GM21526 (cell line): ENCODE data around the gene TSHZ1.

Source experiments
- ATAC-seq: cut with Tn5 transposase; IDR thresholded peaks from one replicate; pipeline ENCODE4 v1.9.1; 2021; ENCODE audit warnings: moderate library complexity; ENCODE audit not compliant: unreplicated experiment, low FRiP score

TSHZ1 gene

DNA sequence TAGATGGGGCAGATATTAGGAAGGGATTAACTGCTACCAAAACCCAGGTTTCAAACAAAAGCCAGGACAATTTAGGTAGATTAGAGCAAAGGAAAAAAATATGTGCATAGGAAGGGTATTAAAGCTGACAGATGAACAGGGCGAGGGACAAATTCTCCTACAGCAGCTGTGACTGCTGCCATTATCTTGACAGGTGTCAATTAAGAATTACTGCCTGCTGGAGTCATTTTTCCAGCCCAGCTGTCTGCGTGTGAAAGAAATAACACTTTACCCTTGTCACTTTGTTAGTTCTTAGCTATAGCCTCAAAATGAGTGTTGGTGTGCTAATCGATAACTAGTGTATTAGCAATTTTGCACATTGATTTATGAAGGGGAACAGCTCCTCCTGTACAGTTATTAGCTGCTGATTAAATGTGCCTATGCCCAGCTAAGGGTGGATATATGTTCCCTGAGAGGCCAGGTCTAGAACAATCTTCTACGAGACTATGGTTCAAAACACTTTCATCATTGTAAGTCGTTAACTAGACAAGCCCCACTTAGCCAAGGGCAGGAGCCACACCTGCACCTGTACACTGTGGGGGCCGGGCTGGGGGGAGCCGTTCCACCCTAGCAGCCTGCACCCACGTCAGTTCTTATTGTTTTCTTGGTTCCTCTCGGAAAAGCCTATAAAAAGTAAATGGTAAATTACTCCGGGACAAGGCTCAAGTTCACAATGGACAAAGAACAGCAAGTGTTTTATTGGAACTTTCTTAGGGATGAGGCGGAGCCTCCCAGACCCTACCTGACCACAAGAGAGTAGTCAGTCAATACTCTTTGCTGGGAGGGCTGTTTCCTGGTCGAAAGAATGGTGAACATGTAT is 7.7 kb downstream of the TSHZ1 start:
- no peak for ATAC-seq

DNA sequence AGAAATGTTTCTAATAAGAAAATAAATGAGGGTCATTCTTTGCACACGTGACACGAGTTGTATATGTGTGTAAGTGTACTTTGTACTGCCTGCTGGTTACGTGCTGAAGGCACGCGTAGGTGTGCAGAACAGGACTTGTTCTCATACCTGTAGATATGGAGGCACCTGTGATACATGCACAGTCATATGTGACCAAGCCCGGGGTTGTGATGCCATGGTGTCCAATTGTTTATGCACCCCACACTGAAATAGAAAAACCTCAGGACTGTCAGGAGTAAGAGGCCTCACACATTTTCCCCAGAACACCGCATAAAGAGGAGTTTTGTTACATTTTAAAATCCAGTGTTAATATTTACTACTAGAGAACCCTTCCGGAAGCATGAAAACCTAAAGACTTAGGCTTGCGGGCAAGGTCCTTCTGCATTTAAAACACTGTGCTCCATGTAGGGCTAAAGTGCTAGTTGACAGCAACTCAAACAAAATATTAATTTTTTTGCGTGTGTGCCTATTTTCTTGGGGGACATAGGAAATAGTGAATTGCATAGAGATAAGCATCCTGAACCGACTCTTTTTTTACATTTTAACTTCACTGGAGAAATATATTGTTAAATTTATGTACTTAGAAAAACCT is 9.3 kb downstream of the TSHZ1 start:
- ATAC-seq: no peak

DNA sequence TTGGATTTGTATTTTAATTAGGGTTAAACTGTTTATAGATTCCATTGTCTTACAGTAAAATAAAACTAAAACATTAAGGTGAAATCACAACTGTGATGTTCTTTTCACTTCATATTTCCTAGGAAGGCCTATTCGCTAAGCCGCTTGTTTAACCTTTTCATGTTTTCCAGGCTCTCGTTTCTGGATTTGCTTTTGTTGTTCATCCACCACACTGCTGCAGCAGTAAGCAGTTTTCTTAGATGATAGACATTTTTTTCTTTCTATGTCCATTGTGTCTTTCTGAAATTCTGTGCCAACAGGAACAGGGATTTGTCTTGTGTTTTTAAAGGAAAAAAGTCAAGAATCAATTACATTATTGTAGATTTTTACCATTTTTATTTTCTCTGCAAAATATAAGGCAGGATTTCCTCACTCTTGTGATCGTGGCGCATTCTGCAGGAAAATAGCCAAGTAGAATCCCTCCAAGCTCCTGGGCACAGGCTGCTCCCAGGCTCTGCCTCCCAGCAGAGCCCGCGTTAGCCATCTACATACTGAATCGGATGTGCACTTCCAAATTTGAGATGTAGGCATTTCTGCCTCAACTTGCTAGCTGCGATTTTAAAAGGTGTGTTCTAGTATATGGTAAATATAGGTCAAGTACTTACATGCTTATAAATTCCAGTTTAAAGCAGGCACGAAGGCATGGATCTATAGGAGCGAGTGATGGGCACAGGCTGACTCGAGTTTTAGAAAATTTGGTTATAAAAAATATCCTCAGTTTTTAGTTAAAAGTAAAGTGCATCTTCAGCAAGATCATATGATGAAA is 10.2 kb downstream of the TSHZ1 start:
- ATAC-seq: no peak

DNA sequence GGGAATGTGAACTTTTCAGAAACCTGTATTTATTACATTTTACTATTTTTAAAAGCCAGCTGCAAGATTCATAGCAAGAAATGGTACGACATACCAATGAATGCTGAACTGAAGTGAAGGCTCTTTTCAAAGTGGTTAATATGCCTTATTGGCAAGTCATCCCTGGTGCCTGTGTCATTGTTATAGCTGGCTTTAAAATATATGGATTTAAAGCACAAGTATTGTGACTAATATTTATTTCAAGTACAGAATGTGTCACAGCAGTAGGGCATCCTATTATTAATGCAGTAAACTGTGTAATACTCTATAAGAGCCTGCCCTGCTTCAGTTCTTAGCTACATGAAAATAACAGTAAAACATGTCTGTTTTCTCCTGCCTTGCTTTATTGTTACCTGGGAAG is 10.8 kb downstream of the TSHZ1 start:
- ATAC-seq: no peak

DNA sequence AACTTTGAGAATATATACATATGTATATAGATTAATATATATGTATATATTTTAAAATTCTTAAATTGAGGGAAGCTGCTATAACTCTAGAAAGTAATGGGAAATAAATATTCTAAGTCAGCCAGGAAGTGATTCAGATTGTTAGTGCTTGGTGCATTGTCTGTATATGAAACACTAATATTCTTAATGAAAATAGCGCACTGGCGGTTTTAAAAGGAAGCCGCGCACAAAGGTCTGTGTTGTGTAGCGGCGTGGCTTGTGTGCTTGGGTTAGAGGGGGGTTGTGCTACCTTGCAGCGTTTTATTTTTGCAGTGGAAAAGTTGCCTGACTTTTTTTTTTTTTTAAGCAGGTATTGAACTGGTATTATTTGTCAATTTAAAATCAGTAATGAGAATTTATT is 11.3 kb downstream of the TSHZ1 start:
- ATAC-seq: no peak

DNA sequence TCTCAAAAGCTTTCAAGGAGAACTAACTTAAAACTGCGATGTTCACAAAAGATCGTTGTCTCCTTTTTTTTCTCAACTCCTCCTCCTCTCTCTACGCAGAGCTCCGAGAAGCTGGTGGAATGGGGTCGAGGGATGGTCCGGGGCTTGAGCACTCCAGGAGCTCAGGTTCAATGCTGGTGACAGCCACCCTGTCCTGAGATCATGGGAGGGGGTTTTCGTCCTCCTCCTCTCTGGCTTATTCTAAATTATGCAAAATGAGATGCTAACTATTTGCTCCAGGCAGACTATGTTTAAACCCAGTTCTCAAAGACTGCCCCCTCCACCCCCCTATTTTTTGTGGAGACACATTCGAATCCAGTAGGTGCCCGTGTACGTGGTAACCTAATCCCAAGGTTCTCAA is 11.8 kb downstream of the TSHZ1 start:
- ATAC-seq: no peak

DNA sequence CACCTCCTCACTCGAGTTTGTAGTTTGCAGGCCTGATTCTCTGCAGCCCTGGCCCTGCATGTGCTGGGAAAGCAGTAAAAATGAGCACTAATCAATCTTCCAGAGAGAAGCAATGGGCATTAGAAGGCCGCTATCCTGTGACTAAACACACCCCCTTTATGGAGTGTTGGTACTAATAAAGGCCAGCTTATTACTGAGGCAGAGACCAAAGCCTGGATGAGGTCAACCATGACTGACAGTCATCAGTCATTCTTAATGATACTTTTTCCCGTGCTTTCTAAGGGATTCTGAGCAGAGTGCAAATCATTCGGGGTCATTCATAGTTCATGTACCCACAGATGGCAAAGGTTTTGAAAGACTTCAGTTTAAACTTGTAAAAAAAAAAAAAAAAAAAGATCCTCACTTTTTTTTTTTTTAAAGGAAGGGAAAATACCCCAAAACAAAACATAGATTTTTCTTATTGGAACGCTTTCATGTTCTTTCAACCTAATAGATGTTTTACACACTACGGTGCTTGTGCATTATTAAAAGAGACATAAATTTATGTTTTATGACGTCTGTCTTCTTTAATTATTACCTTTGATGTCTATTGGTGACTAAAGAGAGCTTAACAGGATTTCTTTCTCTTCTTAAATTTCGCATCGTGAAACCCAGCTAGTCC is 13.2 kb downstream of the TSHZ1 start:
- ATAC-seq: no peak

DNA sequence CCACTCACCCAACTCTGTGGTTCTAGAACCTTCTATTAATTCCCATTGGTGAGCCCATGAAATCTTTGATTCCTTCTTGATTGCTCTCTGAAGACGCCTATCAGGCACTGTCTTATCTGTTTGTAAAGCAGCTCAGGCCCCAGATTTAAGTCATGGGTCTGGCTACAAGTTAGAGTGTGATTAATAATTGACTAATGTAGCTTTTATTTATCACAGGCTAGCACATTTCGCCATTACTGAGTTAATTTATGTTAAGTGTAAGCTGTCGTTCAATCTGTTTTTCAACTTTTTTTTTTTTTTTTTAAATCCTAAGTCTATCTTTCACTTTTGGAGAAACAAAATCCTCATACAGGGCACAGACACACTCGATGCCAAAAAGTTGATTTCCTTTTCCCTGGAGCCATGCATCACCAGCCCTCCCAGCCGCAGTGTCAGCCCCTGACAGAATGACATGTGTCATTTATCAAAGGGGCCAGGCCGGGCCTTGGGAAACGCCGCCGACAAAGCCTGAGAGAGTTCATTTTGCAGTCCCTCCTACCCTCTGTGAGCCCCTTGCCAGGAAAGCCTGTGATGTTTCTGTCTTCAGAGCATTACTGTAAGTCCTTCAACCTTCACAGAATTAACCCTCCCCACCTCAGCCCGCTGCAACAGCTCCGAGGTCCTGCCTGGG is 15.8 kb downstream of the TSHZ1 start:
- ATAC-seq: no peak

DNA sequence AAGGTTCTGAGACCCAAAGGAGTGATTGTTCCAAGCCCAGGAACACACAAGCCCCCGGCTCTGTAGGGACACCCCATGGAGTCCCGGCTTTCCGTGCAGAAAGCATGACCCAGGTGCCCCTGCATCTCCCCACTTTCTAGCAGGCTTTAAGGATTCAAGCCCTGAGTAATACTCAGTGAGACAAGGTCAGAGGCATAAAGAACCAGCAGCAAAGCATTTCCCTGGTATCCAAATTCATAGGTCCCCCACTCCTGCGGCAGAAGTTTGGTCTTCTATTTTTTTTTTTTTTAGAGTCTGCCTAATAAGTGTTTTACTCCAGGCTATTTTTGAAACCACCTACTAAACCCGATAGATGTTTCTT is 16.3 kb downstream of the TSHZ1 start:
- ATAC-seq: no peak

DNA sequence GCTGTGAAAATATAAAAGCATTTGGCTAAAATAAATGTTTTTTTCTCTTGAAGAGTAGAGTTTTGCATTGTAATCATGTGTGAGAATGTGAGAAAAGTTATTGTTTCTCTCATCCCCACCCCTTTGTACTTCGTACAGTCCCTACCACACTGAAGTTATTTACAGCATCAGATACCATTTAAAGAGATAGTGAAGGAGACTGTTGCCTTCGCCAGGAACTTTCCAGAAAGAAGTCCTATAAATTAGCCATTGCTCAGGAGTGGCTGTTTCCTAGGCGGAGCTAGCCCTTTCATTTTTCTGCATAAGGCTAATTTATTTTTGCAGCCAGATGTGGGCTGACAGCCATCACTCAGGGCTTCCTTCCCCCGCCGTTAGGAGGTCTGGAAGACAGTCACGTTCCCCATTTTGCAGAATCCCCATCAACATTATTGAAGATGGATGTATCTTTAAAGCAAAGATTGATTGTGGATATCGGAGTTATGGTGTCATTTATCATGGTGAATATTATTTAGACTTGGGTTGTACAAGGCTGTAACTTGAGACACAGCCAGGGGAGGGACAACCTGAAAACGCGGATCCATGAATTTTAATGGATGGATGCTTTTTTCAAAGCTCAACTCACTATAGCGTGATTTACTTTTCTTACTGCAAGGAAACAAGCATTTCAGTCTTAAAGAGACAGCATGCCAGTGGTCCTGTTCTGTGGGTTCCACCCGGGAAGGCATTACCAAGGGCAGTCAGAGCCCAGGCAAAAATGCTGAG is 17.1 kb downstream of the TSHZ1 start:
- no peak for ATAC-seq

DNA sequence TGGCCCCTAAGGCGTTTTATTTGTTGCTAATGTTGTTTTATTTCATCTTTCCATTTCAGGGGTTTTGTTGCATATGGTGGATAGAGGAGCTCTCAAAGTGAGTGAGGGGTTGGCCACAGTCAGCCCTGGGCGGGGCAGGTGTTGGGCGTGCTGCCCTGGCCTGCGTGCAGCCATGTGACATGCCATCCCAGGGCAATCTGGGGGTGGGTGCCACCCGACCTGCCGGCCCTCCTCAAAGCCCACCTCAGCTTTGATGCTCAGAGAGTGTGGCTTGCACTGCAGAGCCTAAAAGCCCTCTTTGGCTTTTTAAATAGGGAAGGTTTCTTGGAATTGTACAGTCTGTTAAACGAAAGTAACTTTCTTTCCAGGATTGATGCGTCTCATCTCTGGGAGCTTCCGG is 18.4 kb downstream of the TSHZ1 start:
- ATAC-seq: no peak

DNA sequence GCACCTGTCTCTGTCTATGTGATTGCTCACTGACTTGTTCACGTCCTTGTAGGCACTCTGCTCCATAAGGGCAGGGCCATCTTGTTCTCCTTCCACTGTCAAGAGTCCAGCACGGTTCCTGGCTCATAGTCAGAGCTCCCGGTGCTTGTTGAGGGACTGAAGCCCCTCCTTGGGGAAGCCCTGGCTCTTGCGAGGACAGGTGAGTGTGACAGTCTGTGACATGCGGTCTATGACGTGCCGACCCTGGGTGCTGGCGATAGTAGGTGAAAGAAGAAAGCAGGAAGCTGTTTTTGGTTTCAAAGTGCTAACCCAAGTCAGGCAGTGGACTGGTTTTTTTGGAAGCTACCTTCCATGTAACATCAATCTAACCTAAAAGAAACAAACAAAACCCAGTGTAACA is 18.8 kb downstream of the TSHZ1 start:
- no peak for ATAC-seq

DNA sequence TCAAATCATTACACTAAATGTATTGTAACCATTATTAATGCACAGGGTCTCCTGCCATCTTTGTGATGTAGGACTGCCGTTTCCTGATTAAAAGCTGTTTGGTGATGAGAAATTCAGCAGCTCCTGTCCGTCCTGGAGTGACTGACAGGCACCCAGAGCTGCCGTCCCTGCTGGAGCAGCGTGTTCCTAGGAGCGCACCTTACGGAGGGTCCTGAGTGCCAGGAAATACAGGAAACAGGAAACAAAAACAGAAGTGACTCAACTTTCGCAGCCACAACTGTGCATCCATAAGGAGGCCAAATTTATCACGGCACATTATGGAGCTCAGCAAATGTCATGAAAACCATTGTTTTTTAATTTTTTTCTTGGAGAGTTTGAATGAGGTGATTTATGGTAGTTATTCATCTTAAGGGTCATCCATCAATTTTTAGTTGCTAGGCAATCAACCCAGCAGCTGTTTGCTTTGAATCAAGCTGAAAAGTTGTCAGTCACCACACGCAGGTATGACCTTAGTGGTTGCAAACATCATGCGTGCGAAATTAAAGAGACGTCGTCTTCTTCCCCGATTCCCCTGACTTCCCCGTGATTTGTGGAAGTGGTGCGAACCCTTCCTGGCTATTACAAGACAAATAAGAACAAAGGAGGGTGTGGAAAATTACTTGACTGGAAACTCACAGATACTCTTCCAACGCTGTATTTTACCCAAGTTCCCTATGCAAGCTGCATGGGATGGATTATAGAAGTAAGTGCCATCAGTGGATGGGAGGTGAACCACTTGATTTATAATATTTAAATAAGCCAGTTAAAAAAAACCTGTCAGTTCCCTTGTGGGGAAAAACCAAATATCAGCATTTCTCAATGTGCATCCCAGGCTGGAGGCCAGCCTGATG is 19.8 kb downstream of the TSHZ1 start:
- ATAC-seq: no peak

DNA sequence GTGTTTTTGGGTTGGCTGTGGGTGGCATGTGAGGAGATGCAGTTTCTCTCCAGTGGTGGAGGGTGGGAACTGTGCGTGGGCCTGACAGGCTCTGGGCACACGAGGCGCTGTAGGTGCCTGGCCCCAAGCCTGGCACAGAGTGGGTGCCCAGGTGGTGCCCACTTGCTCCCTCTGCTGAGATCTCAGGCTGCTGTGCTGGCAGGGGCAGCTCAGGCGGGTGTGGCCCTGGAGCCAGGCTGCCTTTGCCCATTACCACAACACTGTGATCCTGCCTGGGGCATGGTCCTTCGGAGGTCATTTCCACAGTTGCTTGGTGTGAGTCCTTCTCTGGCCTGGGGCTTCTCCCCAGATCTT is 20.4 kb downstream of the TSHZ1 start:
- no peak for ATAC-seq

DNA sequence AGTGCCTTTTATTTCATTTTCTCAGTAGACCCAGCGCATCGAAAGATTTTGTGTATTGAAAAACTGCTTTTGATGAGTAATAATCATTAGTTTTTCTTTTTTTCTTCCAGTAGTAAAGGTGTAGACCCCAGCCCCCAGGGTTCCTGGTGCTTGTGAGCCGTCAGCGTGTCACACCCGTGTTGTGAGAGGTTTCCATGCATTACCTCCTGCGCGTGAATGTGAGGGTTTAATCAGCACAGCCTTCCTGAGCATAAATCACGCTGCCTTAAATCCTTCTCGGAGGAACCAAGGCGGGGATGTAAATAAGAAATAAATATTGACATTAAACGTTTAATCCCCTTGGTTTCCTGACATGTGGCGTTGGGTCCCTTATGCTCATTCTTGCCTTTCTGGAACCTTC is 24.3 kb downstream of the TSHZ1 start:
- no peak for ATAC-seq

DNA sequence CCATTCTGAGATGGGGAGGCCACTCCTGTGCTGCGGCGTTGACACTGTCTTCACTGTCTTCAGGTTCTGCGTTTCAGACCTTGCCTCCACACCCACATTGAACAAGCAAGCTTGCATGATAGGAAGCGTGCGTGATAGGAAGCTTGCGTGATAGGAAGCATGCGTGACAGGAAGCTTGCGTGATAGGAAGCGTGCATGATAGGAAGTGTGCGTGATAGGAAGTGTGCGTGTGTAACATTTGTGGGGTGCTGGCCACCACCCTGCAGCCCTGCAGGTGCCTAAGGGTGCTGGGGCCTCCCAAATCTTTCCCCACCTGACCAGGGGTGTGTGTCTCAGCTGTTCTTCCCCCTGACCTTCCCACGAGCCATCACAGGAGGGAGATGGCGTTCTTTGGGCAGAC is 25.3 kb downstream of the TSHZ1 start:
- no peak for ATAC-seq

DNA sequence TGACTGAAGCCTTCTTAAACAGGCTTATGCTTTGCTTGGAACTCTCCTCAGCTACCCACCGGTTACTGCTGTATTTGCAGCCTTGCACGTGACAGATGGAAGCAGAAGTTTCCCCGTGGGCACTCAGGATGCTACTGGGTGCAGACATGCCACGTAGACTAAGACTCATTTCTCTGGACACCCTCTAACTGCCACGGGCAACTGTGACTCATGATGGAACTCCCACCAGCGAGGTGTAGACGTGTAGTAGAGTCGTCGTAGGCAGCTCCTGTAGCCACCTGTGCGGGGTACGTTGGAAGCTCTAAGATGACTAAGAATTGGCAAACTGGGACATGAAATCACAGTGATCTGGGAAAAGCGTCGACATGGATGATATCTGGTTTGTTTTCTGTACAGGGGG is 27.5 kb downstream of the TSHZ1 start:
- ATAC-seq: no peak

DNA sequence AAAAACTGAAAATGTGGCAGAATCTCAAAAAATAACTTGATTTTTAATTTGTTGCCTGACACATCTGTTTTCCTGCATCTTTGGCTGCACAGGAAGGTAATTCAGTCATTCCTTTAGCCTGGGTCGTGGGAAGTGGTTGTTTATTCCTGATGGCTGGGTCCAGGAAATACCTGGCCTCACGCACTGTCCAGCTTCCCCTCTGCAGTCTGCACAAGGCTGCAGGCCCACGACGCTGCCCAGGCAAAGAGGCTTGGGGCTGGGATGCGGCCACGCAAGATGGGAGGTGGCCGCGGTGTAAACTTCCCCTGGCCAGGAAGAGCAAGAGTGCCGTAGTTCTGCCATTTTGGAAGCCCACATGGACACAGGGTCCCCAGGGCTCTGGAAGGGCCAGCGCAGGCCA is 28.2 kb downstream of the TSHZ1 start:
- no peak for ATAC-seq

DNA sequence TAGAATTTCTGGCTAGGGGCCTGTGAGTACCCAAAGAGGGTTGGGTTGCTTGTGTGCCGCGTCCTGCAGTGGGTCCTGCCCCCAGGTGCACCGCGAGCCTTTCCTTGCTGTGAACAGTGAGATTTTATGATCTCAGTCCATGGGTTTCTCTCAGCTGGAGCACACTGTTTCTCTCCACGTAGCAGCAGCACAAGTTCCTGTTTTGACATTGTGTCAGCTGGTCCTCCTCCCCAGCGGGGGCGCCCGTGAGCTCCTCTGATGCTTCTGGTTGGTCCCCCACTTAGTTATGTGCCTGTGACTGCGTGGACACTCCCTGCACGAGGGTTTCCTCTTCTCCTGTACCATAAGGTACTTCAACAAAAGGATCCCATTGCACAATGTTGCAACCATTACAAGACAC is 29.8 kb downstream of the TSHZ1 start:
- no peak for ATAC-seq
